Measurements from ENCODE around the gene PRR12.

The PRR12 gene

DNA sequence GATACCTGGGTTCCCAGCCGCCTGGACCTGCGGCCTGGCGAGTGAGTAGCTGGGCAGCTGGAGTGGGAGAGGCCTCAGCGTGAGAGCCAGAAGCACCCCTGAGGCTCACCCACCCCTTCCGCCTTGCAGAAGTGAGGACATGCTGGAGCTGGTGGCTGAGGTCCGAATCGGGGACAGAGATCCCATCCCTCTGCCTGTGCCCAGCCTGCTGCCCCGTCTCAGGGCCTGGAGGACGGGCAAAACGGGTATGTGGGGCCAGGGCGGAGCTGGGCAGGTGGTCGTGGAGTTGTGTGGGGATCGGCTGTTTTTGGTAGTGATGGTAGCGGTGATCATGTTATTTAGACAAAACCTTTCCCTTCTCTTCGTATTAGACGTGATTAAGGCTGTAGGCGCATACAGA, 55.6 kb downstream of the PRR12 start:
- DNase-seq (ENCODE audit: low read depth in 2 of 2), result no peak

GRCh38 chr19:49651029-49651819, 60.2 kb downstream of the PRR12 start:
- no peak for DNase-seq (ENCODE audit: low read depth in 2 of 2)

- no peak for DNase-seq (ENCODE audit: low read depth in 2 of 2)
These were observed 61.0 kb downstream of the PRR12 start for GRCh38 chr19:49651820-49652550.

GRCh38 chr19:49652551-49653465, 61.8 kb downstream of the PRR12 start:
- no peak for DNase-seq (ENCODE audit: low read depth in 2 of 2)

GRCh38 chr19:49653466-49653806, 62.5 kb downstream of the PRR12 start:
- DNase-seq (ENCODE audit: low read depth in 2 of 2), result no peak

DNA sequence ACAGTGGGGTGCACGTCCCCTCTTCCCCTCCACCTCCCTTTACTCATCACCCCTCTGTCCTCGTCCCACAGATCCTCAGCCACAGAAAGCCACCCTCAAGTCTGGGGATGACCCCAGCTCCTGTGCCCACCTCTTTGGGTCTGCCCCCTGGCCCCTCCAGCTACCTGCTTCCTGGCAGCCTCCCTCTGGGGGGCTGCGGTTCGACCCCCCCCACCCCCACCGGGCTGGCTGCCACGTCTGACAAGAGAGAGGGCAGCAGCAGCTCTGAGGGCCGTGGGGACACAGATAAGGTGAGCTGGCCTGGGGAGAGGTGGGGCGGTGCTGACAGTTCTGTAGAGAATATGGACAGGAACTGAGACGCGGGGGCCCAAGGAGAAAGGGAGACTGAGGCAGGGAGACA, 63.6 kb downstream of the PRR12 start:
- no peak for DNase-seq (ENCODE audit: low read depth in 2 of 2)

DNA sequence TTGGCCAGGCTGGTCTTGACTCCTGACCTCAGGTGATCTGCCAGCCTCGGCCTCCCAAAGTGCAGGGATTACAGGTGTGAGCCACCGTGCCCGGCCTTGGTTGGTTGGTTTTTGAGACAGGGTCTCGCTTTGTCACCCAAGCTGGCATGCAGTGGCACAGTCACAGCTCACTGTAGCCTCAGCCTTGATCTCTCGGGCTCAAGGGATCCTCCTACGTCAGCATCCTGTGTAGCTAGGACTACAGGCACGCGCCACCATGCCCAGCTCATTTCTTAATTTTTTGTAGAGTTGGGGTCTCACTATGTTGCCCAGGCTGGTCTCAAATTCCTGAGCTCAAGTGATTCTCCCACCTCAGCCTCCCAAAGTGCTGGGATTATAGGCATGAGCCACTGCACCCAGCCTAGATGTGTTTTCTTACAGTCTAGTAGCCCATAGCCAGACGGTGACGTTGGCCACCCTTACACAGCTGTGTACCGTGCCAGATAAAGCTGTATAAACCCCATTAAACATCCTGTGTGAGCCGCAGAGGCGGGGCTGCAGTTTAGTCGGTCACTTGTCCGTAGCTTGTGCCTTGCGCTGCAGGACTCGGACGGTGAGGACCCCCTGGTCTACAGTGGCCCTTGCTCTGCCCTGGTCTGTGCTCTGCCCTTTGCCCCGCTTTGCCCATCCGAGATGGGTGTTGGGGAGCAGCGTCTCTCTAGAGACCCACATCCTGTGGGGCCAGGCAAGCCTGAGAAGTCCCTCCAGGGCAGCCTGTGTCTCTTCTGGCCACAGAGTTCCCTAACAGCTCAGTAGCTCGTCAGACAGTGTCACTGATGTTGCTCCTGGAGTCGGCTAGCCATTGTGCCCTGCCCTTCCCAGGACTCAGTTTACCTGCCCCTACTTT, 64.8 kb downstream of the PRR12 start:
- DNase-seq (ENCODE audit: low read depth in 2 of 2), result no peak

- no peak for DNase-seq (ENCODE audit: low read depth in 2 of 2)
These were observed 65.6 kb downstream of the PRR12 start for GRCh38 chr19:49656456-49657109.

- no peak for DNase-seq (ENCODE audit: low read depth in 2 of 2)
These were observed 66.6 kb downstream of the PRR12 start for GRCh38 chr19:49657493-49658138.

GRCh38 chr19:49658139-49658517, 67.1 kb downstream of the PRR12 start:
- DNase-seq (ENCODE audit: low read depth in 2 of 2), result no peak

GRCh38 chr19:49658566-49659442, 67.8 kb downstream of the PRR12 start:
- DNase-seq (ENCODE audit: low read depth in 2 of 2), result no peak

DNA sequence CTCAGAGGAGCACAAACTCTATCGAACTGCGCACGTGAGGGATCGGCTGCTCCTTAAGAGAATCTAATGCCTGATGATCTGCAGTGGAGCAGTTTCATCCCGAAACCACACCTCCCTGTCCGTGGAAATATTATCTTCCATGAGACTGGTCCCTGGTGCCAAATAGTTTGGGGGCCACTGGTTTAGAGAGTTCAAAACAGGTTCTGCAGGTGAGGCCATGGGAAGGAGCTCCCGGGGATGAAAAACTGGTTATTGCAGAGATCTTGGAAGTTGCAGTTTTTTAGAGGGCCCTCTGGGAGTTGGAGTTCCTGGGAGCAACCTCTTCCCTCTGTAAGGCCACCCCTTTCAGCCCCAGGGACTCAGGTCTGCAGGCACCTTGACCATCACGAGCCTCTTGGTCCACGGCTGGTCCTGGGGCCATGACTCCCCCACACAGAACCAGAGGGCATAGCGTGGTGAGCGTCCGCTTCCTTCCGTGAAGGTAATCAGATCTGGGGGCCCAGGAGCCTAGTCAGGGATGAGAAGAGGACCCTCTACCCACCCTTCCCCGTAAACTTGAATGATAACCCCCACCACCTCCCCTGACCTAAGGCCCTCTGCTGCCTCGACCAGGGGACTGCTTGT, 69.5 kb downstream of the PRR12 start:
- DNase-seq (ENCODE audit: low read depth in 2 of 2), result no peak

DNA sequence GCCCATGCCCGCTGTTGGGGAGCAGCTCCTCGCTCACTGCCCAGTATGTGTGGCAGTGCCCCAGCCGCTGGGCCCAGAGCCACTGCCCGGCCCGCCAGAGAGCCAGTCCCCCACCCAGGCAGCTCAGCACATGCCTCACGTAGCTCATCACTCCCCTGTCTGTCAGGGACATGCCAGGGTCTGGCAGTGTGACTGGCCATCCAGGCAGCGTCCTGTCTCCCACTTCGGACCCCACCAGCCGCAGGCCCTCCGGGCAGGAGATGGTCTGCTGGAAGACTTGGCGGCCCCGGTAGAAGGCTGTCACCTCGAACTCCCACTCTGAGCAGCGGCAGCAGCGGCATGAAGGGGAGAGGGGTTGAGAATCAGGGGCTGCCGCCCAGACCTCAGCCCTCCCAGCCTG, 71.0 kb downstream of the PRR12 start:
- DNase-seq (ENCODE audit: low read depth in 2 of 2), result no peak

DNA sequence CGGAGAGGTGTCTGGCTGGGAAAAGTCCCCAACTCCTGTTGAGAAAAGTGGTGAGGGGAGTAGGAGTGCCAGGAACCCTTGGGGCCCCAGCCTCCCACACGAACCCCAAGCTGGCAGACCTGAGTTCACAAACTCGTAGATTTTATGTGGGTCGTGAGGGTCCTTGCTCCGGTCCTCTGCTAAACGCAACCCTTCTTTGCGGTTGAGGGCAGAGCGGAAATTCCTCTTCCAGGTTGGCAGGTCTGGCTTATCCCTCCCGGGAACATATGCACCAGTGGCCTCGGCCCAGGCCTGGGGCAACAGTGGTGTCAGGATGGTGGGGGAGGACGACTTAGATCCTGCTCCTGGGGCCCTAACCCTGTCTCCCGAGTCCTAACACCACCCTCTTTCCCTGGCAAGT, 72.2 kb downstream of the PRR12 start:
- no peak for DNase-seq (ENCODE audit: low read depth in 2 of 2)

DNA sequence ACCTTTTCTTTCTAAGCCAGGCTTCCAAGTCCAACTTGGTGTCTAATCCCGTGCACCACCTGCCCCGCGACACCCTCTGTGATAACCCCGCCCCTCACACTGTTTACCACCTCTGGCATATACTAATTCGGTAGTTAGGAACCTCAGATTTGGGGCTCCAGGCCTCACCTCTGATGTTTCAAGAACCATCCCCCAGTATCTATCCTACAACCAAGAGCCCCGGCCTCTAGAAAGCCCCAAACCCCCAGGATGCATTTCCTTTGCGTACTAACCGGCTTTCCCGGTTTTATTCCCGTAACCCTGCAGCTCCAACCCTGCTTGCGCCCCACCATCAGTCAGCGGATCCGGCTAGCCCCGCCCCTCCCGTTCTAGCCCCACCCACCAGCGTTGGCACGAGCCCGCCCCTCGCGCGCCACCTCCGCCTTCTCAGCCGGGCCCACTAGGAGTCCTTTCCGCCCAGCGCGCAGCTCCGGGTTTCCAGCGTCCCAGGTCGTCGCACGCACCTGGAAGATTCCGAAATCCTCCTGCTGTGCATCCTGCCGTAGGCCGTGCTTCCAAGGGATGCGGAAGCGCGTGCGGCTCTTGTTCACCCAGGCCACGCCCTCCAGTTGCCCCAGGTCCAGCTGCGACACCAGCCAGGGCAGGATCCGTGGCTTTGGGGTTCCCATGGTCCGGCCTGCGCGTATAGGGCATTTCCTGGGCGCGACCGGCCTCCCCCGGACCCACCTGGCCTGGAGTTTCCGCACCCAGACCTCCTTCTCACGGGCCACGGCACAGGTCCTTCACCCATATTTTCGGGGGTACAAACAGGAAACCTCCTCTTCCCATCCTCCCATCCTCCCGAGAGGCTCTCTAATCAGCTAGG, 73.4 kb downstream of the PRR12 start:
- DNase-seq (ENCODE audit: low read depth in 2 of 2), result peak; percentile 81 to 83

- DNase-seq (ENCODE audit: low read depth in 2 of 2), result no peak
These were observed 74.0 kb downstream of the PRR12 start for GRCh38 chr19:49665036-49665350.

GRCh38 chr19:49665351-49666119, 74.6 kb downstream of the PRR12 start, which contains the start of the genes BCL2L12 and IRF3:
TSS of gene BCL2L12 (plus strand) at chr19:49665933. CDS start at chr19:49666693, 760 bp downstream.
TSS of gene IRF3 (minus strand) at chr19:49665857. CDS start at chr19:49664838, 1,019 bp downstream.
- peak; percentile 97 for DNase-seq (ENCODE audit: low read depth in 2 of 2)

Data from stimulated activated CD8-positive, alpha-beta memory T cell treated with anti-CD3 and anti-CD28 coated beads, Interleukin-7, amount 100 ng/mL, for 4 hours (primary cell).